ENCODE results near the gene PDLIM3. TPM values are rescaled to one million over a fixed set of nuclear protein-coding genes. Genes with fewer than 3 reads are reported as not detected.

PDLIM3 gene
- total RNA-seq, 3 donors from 2014 or later (not counting 1 experiment from before 2014, with no cell fraction given) = not detected

DNA sequence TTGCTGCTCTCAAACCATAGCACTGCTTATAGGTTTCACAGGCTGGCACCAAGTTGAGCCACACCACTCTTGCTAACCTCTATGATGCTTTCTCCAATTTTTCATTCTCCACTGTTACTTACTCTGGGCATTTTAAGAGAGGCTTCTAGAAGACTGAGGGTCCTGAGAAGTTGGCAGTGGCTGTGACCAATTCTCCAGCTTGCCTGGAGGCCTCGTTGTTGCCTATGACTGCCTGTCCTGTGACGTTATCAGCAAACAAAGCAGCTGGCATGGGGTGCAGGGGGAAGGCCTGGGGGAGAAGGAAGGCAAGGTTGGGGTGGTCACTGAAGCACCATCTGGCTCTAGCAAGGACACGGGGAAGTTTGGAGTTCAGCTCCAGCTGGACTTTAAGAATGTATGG lies 30.4 kb upstream of the PDLIM3 start:
- no peak for TF ChIP-seq CTCF (IDR thresholded peaks at IDR 0.05)
- Mint-ChIP-seq H3K9me3 (peaks cover 0 to 3% of the 10 kb centered on the region in 2 donors), H3K27ac (no peak overlapping the region), H3K36me3 (no peaks in the 10 kb centered on the region), H3K4me1 (no peaks in the 10 kb centered on the region), H3K4me3 (no peak overlapping the region), H3K27me3 (ENCODE audit: low read depth in 2 of 2) (peaks cover 0 to 9% of the 10 kb centered on the region in 2 donors)
- H3K9me3 ChIP-seq (ENCODE audit: control insufficient read depth, insufficient read depth, low read length) = no peaks in the 10 kb centered on the region
- no peaks in the 10 kb centered on the region for H3K4me1 ChIP-seq (ENCODE audit: control insufficient read depth, insufficient read depth, low read length)
- no peak for ATAC-seq
- H3K36me3 ChIP-seq (ENCODE audit: control insufficient read depth, insufficient read depth, low read length) = no peaks in the 10 kb centered on the region
- no peak overlapping the region for H3K27ac ChIP-seq (ENCODE audit: low read length)
- WGBS (ENCODE audit: insufficient coverage) = 82% methylated on average over 3 of the region's 3 CpGs
- H3K27me3 ChIP-seq (ENCODE audit: control insufficient read depth, insufficient read depth, low read length) = no peaks in the 10 kb centered on the region
- DNase-seq = no peak
- intact Hi-C loops (cut with micrococcal nuclease) = no loop called here
- no peak overlapping the region for H3K4me3 ChIP-seq (ENCODE audit: low read length)

DNA sequence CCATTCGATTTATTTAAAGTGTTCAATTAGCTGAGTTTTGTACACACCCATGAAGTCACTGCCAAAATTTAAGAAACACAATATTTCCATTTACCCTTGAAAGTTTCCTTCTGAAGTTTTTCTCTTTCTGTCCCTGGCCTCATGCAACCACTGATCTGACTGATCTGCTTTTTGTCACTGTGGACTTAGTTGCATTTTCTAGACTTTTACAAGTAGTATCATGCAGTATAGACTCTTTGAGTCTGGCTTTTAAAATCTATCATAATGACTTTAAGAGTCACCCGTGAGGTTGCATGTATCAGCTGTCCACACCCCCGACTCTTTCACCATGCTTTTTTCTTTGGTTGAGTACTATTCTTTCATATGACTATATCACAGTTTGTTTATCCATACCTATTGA lies 29.0 kb upstream of the PDLIM3 start:
- no peak overlapping the region for H3K4me3 ChIP-seq (ENCODE audit: low read length)
- no peak for TF ChIP-seq CTCF (IDR thresholded peaks at IDR 0.05)
- no peaks in the 10 kb centered on the region for H3K36me3 ChIP-seq (ENCODE audit: control insufficient read depth, insufficient read depth, low read length)
- no peaks in the 10 kb centered on the region for H3K9me3 ChIP-seq (ENCODE audit: control insufficient read depth, insufficient read depth, low read length)
- ATAC-seq = no peak
- DNase-seq = no peak
- no peaks in the 10 kb centered on the region for H3K36me3 Mint-ChIP-seq
- intact Hi-C loops (cut with micrococcal nuclease) = no loop called here
- H3K27ac ChIP-seq (ENCODE audit: low read length) = no peak overlapping the region
- H3K27ac Mint-ChIP-seq = no peak overlapping the region
- no peak overlapping the region for H3K4me3 Mint-ChIP-seq
- 100% methylated on average over 2 of the region's 3 CpGs for WGBS (ENCODE audit: insufficient coverage)
- H3K27me3 ChIP-seq (ENCODE audit: control insufficient read depth, insufficient read depth, low read length) = no peaks in the 10 kb centered on the region
- H3K9me3 Mint-ChIP-seq = peaks cover 0 to 3% of the 10 kb centered on the region in 2 donors
- H3K4me1 ChIP-seq (ENCODE audit: control insufficient read depth, insufficient read depth, low read length) = no peaks in the 10 kb centered on the region
- peaks cover 0 to 3% of the 10 kb centered on the region in 2 donors for H3K27me3 Mint-ChIP-seq (ENCODE audit: low read depth in 2 of 2)
- H3K4me1 Mint-ChIP-seq = no peaks in the 10 kb centered on the region

DNA sequence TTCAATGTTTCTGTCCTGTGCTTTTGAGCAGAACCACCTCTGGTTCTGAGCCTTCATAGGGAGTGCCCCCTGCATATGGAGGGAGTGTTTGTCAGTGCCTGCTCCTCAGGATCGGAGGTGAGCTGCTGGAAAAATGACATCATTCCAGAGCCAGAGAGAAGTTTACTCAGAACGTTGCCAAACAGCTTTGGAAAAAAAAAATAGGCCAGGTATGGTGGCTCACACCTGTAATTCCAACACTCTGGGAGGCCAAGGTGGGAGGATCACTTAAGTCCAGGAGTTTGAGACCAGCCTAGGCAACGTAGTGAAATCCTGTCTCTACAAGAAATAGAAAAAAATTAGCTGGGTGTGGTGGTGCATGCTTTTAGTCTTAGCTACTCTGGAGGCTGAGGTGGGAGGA lies 27.2 kb upstream of the PDLIM3 start:
- H3K27me3 ChIP-seq (ENCODE audit: control insufficient read depth, insufficient read depth, low read length) = no peaks in the 10 kb centered on the region
- DNase-seq = no peak
- no peaks in the 10 kb centered on the region for H3K36me3 ChIP-seq (ENCODE audit: control insufficient read depth, insufficient read depth, low read length)
- no peak for ATAC-seq
- H3K27ac Mint-ChIP-seq = no peak overlapping the region
- no peak overlapping the region for H3K4me3 Mint-ChIP-seq
- TF ChIP-seq CTCF (IDR thresholded peaks at IDR 0.05) = no peak
- peaks cover 3 to 10% of the 10 kb centered on the region in 2 donors for H3K27me3 Mint-ChIP-seq (ENCODE audit: low read depth in 2 of 2)
- no peaks in the 10 kb centered on the region for H3K36me3 Mint-ChIP-seq
- no peak overlapping the region for H3K4me3 ChIP-seq (ENCODE audit: low read length)
- peaks cover 0 to 3% of the 10 kb centered on the region in 2 donors for H3K9me3 Mint-ChIP-seq
- 78% methylated on average over 3 of the region's 3 CpGs for WGBS (ENCODE audit: insufficient coverage)
- H3K27ac ChIP-seq (ENCODE audit: low read length) = no peak overlapping the region
- no peaks in the 10 kb centered on the region for H3K4me1 Mint-ChIP-seq
- intact Hi-C loops (cut with micrococcal nuclease) = no loop called here
- no peaks in the 10 kb centered on the region for H3K4me1 ChIP-seq (ENCODE audit: control insufficient read depth, insufficient read depth, low read length)
- H3K9me3 ChIP-seq (ENCODE audit: control insufficient read depth, insufficient read depth, low read length) = no peaks in the 10 kb centered on the region

DNA sequence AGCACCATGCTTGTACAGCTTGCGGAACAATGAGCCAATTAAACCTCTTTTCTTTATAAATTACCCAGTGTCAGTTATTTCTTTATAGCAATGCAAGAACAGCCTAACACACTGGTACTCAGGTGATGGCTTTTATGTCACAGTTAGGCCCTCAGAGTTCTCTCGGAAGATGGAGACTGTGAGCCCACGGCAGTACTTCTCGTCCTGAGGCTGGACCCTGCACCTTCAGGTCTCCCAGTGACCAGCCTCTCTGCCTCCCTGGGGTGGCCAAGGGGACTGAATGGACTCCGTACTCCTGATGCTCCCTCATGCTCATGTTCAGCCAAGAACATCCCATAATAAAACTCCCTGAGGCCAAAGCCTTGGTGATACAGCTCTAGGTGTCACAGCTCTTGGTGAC lies 25.0 kb upstream of the PDLIM3 start:
- peaks cover 2 to 12% of the 10 kb centered on the region in 2 donors for H3K27me3 Mint-ChIP-seq (ENCODE audit: low read depth in 2 of 2)

More for the DNA sequence above, 25.0 kb upstream of the PDLIM3 start:
- no peak overlapping the region for H3K4me3 Mint-ChIP-seq
- no peak overlapping the region for H3K27ac ChIP-seq (ENCODE audit: low read length)
- WGBS (ENCODE audit: insufficient coverage) = 92% methylated on average over 5 of the region's 5 CpGs
- DNase-seq (no peak), ATAC-seq (no peak)
- H3K36me3 ChIP-seq (ENCODE audit: control insufficient read depth, insufficient read depth, low read length) = no peaks in the 10 kb centered on the region
- intact Hi-C loops (cut with micrococcal nuclease) = no loop called here
- H3K4me1 ChIP-seq (ENCODE audit: control insufficient read depth, insufficient read depth, low read length) = no peaks in the 10 kb centered on the region
- no peaks in the 10 kb centered on the region for H3K27me3 ChIP-seq (ENCODE audit: control insufficient read depth, insufficient read depth, low read length)
- H3K36me3 Mint-ChIP-seq = no peaks in the 10 kb centered on the region
- no peaks in the 10 kb centered on the region for H3K9me3 ChIP-seq (ENCODE audit: control insufficient read depth, insufficient read depth, low read length)
- no peak for TF ChIP-seq CTCF (IDR thresholded peaks at IDR 0.05)
- H3K4me3 ChIP-seq (ENCODE audit: low read length) = no peak overlapping the region
- H3K9me3 Mint-ChIP-seq = no peaks in the 10 kb centered on the region
- no peaks in the 10 kb centered on the region for H3K4me1 Mint-ChIP-seq
- no peak overlapping the region for H3K27ac Mint-ChIP-seq
